Caco-2 (cell line): ENCODE results near the gene OSBPL5. TPM values are rescaled to one million over a fixed set of nuclear protein-coding genes. Genes with fewer than 3 reads are reported as not detected.

Source experiments
- BruUV-seq: library from RNA; stranded (reverse); fragments of 400-500 nt; replicated peaks from 2 replicates; lab custom pipeline; 2021; lab: Mats Ljungman, UMichigan
- CTCF ChIA-PET: fragments of 300-600 bp; sonication (Branson Sonifier 250); formaldehyde crosslinking; loops from one replicate; lab custom pipeline; 2022; ENCODE audit warnings: antibody characterized with exemption; lab: Charles Lee
- POLR2A ChIA-PET: fragments of 300-600 bp; sonication (Branson Sonifier 250); formaldehyde crosslinking; loops from one replicate; lab custom pipeline; 2022; ENCODE audit warnings: antibody characterized with exemption; lab: Charles Lee
- DNase-seq, 2 experiments: peaks; one replicate each; pipeline versions ENCODE4 v3.0.0 to v3.0.0-alpha.2; 2020 to 2022
- H3K27me3 ChIP-seq: replicated peaks from 2 replicates; pipeline ENCODE4 v1.6.0; 2011; ENCODE audit warnings: low read length; ENCODE audit not compliant: control insufficient read depth, insufficient read depth
- H3K36me3 ChIP-seq: 2 replicates; pipeline ENCODE4 v1.5.1; 2011; ENCODE audit warnings: low read length; ENCODE audit not compliant: control insufficient read depth, insufficient read depth
- H3K4me1 ChIP-seq: fragments of 250-450 bp; sonication (Bioruptor Pico); 2 replicates; pipeline ENCODE4 v1.5.1; 2020; ENCODE audit warnings: mild to moderate bottlenecking
- H3K4me3 ChIP-seq: 2 replicates; pipeline ENCODE4 v1.5.1; 2011; ENCODE audit warnings: low read depth, mild to moderate bottlenecking, control low read depth, low read length
- H3K9me3 ChIP-seq: fragments of 250-450 bp; sonication (Bioruptor Pico); 2 replicates; pipeline ENCODE4 v1.5.1; 2020; ENCODE audit warnings: mild to moderate bottlenecking, moderate library complexity
- H3K27ac Mint-ChIP-seq: one replicate; pipeline ENCODE4 v1.8.0; 2022; ENCODE audit warnings: mixed read lengths; ENCODE audit not compliant: unreplicated experiment
- H3K27me3 Mint-ChIP-seq: one replicate; pipeline ENCODE4 v1.8.0; 2022; ENCODE audit warnings: mixed read lengths; ENCODE audit not compliant: insufficient read depth, unreplicated experiment
- H3K36me3 Mint-ChIP-seq: one replicate; pipeline ENCODE4 v1.8.0; 2022; ENCODE audit warnings: mild to moderate bottlenecking, mixed read lengths; ENCODE audit not compliant: insufficient read depth, unreplicated experiment
- H3K4me1 Mint-ChIP-seq: one replicate; pipeline ENCODE4 v1.8.0; 2022; ENCODE audit warnings: low read depth, mixed read lengths; ENCODE audit not compliant: unreplicated experiment
- H3K4me3 Mint-ChIP-seq: one replicate; pipeline ENCODE4 v1.8.0; 2022; ENCODE audit warnings: mild to moderate bottlenecking, moderate library complexity, mixed read lengths; ENCODE audit not compliant: unreplicated experiment
- H3K9me3 Mint-ChIP-seq: one replicate; pipeline ENCODE4 v1.8.0; 2022; ENCODE audit warnings: mixed read lengths; ENCODE audit not compliant: unreplicated experiment
- intact Hi-C: fragments of 100-400 bp; cut with micrococcal nuclease; formaldehyde crosslinking; loops from one replicate; pipeline ENCODE4 v1.10.0; 2022; ENCODE audit not compliant: unreplicated experiment
- total RNA-seq: library from RNA; stranded (reverse); gene quantifications from 2 replicates; pipeline ENCODE4 v1.2.3, GENCODE V29; 2022
- TF ChIP-seq, protein P1 (sequence below), 2 experiments: fragments of 200-600 bp in 1 of 2; IDR thresholded peaks; 1 replicate in 1 of 2; 2 replicates in 1 of 2; pipeline versions ENCODE4 v1.5.1 to v1.8.0; 2011 to 2022; ENCODE audit warnings: antibody characterized with exemption in 1 of 2, control low read depth in 1 of 2, inconsistent platforms in 1 of 2, low read depth in 1 of 2, low read length in 1 of 2, mild to moderate bottlenecking in 1 of 2, moderate library complexity in 1 of 2; ENCODE audit not compliant: insufficient read depth in 1 of 2, severe bottlenecking in 1 of 2, unreplicated experiment in 1 of 2

OSBPL5 gene
- total RNA-seq, 1 experiment from 2014 or later, result 4.9 TPM

DNA sequence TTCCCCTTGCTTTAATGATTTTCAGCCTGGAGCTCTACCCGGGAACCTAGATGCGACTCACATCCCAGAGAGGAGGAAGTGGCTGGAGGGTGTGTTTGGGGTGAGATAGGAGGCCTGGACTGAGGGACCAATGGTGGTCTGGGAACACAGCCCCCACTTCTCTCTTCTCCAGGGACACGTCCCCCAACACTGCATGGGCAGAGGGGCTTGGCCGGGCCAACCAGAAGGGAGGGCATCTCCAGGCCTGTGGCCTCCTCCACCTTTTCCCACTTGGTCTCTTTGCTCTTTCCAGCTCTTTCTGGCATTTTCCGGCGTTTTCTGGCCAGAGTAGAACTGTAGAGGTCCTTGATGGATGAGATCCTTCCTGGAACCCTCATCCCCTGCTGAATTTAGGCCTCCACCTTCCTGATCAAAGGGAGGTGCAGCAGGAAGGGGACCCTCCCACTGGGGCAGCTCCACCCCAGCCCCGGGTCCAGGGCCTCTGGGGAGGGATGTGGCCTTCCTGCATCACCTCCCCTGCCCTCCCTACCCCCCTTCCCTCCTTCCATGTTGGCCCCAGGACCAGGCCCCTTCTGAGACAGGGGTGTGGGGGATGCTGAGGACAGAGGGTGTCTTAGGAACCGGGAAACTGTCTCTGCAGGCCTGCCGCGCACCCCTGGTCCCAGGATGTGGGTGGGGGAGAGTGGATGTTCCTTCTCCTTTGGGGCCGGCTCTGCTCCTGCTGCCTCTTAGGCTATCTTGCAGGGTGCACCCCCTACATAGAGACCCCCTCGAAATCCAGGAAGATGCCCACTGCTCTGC is 29.1 kb upstream of the OSBPL5 start:
- POLR2A ChIA-PET, result no interaction called here
- H3K27me3 Mint-ChIP-seq, result peaks cover 6% of the 10 kb centered on the region

DNA sequence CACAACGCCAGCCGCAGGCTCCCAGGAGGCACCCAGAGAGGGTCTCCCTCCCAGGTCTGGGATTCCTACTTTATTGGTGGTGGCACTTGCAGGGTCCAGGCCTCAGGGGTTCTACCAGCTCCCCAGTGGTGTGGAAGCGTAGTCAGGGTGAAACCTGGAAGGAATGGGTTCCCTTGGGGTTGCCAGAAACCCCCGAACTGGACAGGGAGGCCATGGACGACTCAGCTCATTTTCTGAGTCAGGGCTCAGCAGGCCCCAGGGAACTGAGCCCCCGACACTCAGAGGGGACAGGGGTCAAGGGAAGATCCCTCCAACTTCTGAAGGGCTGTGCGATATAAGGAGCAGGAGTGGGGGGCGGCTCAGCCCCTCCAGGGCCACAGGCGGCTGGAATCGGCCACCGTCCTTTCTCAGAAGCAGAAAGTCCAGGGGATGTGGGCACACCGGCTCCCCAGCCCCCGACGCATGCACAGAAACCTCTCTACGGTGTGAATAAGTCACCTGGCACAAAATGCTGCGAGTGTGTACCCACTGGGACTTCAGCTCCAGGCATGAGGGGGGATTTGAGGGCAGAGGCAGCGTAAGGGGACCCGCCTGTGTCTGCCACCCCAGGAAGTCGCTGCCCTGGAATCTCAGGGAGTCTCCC is 28.4 kb upstream of the OSBPL5 start:
- TF ChIP-seq, protein P1, sequence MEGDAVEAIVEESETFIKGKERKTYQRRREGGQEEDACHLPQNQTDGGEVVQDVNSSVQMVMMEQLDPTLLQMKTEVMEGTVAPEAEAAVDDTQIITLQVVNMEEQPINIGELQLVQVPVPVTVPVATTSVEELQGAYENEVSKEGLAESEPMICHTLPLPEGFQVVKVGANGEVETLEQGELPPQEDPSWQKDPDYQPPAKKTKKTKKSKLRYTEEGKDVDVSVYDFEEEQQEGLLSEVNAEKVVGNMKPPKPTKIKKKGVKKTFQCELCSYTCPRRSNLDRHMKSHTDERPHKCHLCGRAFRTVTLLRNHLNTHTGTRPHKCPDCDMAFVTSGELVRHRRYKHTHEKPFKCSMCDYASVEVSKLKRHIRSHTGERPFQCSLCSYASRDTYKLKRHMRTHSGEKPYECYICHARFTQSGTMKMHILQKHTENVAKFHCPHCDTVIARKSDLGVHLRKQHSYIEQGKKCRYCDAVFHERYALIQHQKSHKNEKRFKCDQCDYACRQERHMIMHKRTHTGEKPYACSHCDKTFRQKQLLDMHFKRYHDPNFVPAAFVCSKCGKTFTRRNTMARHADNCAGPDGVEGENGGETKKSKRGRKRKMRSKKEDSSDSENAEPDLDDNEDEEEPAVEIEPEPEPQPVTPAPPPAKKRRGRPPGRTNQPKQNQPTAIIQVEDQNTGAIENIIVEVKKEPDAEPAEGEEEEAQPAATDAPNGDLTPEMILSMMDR (IDR thresholded peaks at IDR 0.05; ENCODE audit: insufficient read depth in 1 of 2, low read depth in 1 of 2, low read length in 1 of 2, severe bottlenecking in 1 of 2, unreplicated experiment in 1 of 2), result no peak
- no TSS peak for BruUV-seq
- H3K36me3 Mint-ChIP-seq, result no peaks in the 10 kb centered on the region
- no peaks in the 10 kb centered on the region for H3K9me3 Mint-ChIP-seq
- ChIA-PET CTCF (no interaction called here), POLR2A (no interaction called here)
- peaks cover 5% of the 10 kb centered on the region for H3K27me3 Mint-ChIP-seq
- no peaks in the 10 kb centered on the region; the same call in 1 of the 2 replicates for H3K27me3 ChIP-seq
- intact Hi-C loops, result no loop called here
- no peaks in the 10 kb centered on the region for H3K4me1 Mint-ChIP-seq
- H3K4me1 ChIP-seq, result no peaks in the 10 kb centered on the region
- no peaks in the 10 kb centered on the region for H3K9me3 ChIP-seq
- DNase-seq, result no peak
- no peak overlapping the region for H3K27ac Mint-ChIP-seq
- H3K36me3 ChIP-seq, result no peaks in the 10 kb centered on the region
- H3K4me3 Mint-ChIP-seq, result no peak overlapping the region
- H3K4me3 ChIP-seq, result no peak overlapping the region

More for the DNA sequence above, 29.1 kb upstream of the OSBPL5 start:
- Mint-ChIP-seq H3K9me3 (no peaks in the 10 kb centered on the region), H3K4me1 (no peaks in the 10 kb centered on the region), H3K4me3 (no peak overlapping the region), H3K27ac (no peak overlapping the region), H3K36me3 (no peaks in the 10 kb centered on the region)
- no peaks in the 10 kb centered on the region for H3K9me3 ChIP-seq
- no TSS peak for BruUV-seq
- H3K36me3 ChIP-seq, result no peaks in the 10 kb centered on the region
- CTCF ChIA-PET, result no interaction called here
- TF ChIP-seq, protein P1 (IDR thresholded peaks at IDR 0.05; ENCODE audit: insufficient read depth in 1 of 2, low read depth in 1 of 2, low read length in 1 of 2, severe bottlenecking in 1 of 2, unreplicated experiment in 1 of 2), result no peak
- intact Hi-C loops, result no loop called here
- no peak for DNase-seq
- H3K4me3 ChIP-seq, result no peak overlapping the region
- H3K4me1 ChIP-seq, result no peaks in the 10 kb centered on the region
- no peaks in the 10 kb centered on the region; the same call in 1 of the 2 replicates for H3K27me3 ChIP-seq

DNA sequence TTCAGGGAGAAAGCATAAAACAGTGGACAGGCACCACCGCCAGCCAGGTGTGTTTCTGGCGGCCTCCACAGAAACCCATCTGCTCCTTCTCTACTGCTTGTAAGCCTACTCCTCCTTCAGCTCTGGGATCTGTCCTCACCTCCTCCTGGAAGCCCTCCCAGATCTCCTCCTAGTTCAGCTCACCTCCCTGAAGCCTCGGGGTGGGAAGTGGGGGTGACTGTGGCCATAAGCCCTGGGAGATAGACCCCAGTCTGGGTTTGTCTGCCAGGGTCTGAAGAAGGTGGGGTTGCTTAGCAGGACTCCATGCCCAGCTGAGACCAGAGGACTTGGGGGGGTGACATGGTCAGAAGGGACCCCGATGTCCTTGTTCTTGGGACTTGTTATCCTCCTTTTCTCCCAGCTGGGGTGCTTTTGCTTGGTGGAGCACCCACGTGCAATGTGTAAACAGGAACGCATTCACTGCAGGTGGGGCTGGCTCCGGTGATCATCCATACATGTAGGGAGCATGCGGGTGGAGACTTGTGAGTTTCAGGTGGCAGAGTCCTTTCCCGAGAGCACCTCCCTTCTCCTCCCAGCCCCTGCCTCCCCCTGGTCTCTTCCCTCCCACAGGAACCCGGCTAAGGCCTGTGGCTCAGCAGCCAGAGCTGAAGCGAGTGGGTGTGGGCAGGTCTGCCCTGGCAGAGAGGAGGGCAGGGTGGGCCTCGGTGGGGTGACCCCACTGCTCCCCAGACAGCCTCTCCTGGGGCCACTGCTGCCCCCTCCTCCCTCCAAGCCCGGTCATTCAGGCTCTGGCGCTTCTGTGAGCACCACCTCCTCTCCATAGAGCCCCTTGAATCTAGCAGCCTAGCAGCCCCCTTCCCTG is 27.6 kb upstream of the OSBPL5 start:
- H3K9me3 Mint-ChIP-seq, result no peaks in the 10 kb centered on the region
- no peak overlapping the region for H3K4me3 ChIP-seq
- TF ChIP-seq, protein P1 (IDR thresholded peaks at IDR 0.05; ENCODE audit: insufficient read depth in 1 of 2, low read depth in 1 of 2, low read length in 1 of 2, severe bottlenecking in 1 of 2, unreplicated experiment in 1 of 2), result no peak
- H3K4me1 ChIP-seq, result no peaks in the 10 kb centered on the region
- CTCF ChIA-PET, result no interaction called here
- no peak overlapping the region for H3K27ac Mint-ChIP-seq
- no peaks in the 10 kb centered on the region for H3K4me1 Mint-ChIP-seq
- POLR2A ChIA-PET, result no interaction called here
- no peak for DNase-seq
- no peak overlapping the region for H3K4me3 Mint-ChIP-seq
- peaks cover 6% of the 10 kb centered on the region for H3K27me3 Mint-ChIP-seq
- no peaks in the 10 kb centered on the region; the same call in 1 of the 2 replicates for H3K27me3 ChIP-seq
- intact Hi-C loops, result no loop called here
- no TSS peak for BruUV-seq
- H3K36me3 ChIP-seq, result no peaks in the 10 kb centered on the region
- no peaks in the 10 kb centered on the region for H3K9me3 ChIP-seq
- H3K36me3 Mint-ChIP-seq, result no peaks in the 10 kb centered on the region
